Measurements from ENCODE around the gene OPCML.

DNA sequence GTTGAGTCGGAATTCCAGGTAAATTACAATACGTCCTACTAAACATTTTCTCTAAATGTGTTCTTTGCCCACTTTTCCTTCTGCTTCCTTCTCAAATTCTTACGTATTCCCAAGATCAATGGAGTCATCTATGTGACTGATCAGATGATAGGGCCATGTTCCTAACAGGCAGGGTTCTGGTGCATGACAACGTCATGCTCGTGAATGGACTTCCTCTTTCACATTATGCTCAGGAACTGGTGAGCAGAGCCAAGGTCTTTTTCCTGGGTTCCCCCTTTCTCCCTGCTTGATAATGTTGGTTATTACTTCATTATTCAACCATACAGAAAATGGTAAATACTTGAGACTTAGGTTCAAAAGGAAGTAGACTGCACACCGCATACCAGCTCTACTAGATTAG is 789.4 kb downstream of the OPCML start:
- TF ChIP-seq, protein P1, sequence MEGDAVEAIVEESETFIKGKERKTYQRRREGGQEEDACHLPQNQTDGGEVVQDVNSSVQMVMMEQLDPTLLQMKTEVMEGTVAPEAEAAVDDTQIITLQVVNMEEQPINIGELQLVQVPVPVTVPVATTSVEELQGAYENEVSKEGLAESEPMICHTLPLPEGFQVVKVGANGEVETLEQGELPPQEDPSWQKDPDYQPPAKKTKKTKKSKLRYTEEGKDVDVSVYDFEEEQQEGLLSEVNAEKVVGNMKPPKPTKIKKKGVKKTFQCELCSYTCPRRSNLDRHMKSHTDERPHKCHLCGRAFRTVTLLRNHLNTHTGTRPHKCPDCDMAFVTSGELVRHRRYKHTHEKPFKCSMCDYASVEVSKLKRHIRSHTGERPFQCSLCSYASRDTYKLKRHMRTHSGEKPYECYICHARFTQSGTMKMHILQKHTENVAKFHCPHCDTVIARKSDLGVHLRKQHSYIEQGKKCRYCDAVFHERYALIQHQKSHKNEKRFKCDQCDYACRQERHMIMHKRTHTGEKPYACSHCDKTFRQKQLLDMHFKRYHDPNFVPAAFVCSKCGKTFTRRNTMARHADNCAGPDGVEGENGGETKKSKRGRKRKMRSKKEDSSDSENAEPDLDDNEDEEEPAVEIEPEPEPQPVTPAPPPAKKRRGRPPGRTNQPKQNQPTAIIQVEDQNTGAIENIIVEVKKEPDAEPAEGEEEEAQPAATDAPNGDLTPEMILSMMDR (conservative IDR thresholded peaks at IDR 0.05; ENCODE audit: low read depth, low read length), result no peak
- no peak for TF ChIP-seq EZH2 (IDR thresholded peaks at IDR 0.05; ENCODE audit: borderline replicate concordance, low read depth, low read length, poor library complexity, severe bottlenecking)

All from A673 (cell line).